Uterus (tissue), 4 donors: ENCODE results near the gene TFPI. TPM values are rescaled to one million over a fixed set of nuclear protein-coding genes. Genes with fewer than 3 reads are reported as not detected.

ENCODE experiments used
- DNase-seq, 2 donors: peaks; one replicate each; pipeline ENCODE4 v3.0.0-alpha.2; 2019 to 2020
- H3K27ac ChIP-seq, 2 donors: fragments of 200-600 bp; sonication (generic); 1 replicate in 1 of 2; 2 replicates in 1 of 2; pipeline ENCODE4 v1.5.1; 2016 to 2018
- H3K27me3 ChIP-seq, 2 donors: fragments of 200-600 bp; sonication (generic); one replicate each; pipeline ENCODE4 v1.5.1; 2018 to 2019; ENCODE audit warnings: control low read depth in 1 of 2
- H3K36me3 ChIP-seq, 2 donors: fragments of 200-600 bp; sonication (generic); one replicate each; pipeline ENCODE4 v1.5.1; 2019; ENCODE audit warnings: control low read depth in 1 of 2
- H3K4me1 ChIP-seq, 2 donors: fragments of 200-600 bp; sonication (generic); one replicate each; pipeline ENCODE4 v1.5.1; 2018 to 2019; ENCODE audit warnings: control low read depth in 1 of 2
- H3K4me3 ChIP-seq, 2 donors: fragments of 200-600 bp; sonication (generic); 1 replicate in 1 of 2; 2 replicates in 1 of 2; pipeline ENCODE4 v1.5.1; 2018 to 2019; ENCODE audit warnings: mild to moderate bottlenecking in 1 of 2
- H3K9me3 ChIP-seq, 2 donors: fragments of 200-600 bp; sonication (generic); one replicate each; pipeline ENCODE4 v1.5.1; 2019; ENCODE audit warnings: control low read depth in 1 of 2
- CTCF ChIP-seq, 4 experiments: fragments of 200-600 bp in 2 of 4; fragments of 450-650 bp in 2 of 4; sonication (generic) in 2 of 4; IDR thresholded peaks; one replicate each; pipeline ENCODE4 v1.5.1; 2016 to 2019; ENCODE audit warnings: antibody characterized with exemption in 4 of 4, mild to moderate bottlenecking in 2 of 4, moderate library complexity in 1 of 4
- POLR2A ChIP-seq, 2 donors: fragments of 450-650 bp; IDR thresholded peaks; one replicate each; pipeline ENCODE4 v1.6.1; 2016; ENCODE audit warnings: antibody characterized with exemption in 2 of 2, mild to moderate bottlenecking in 1 of 2, moderate library complexity in 1 of 2
- intact Hi-C: fragments of 100-400 bp; cut with DNase I; formaldehyde crosslinking; loops from one replicate; pipeline ENCODE4 v1.15.1; 2023; ENCODE audit warnings: low total_unique reads
- total RNA-seq, 4 donors: library from RNA; depleted of rRNA in 3 of 4; stranded (reverse); fragments of >200 nt in 3 of 4; gene quantifications; one replicate each; pipeline versions ENCODE4 v1.1.0 to v1.2.4, GENCODE V29; 2014 to 2023
- donor health status: DM: yes; HTN: yes; CAD: no.

The TFPI gene
- total RNA-seq, 4 donors from 2014 or later = 88.5 to 135 (median 99.2) TPM

DNA sequence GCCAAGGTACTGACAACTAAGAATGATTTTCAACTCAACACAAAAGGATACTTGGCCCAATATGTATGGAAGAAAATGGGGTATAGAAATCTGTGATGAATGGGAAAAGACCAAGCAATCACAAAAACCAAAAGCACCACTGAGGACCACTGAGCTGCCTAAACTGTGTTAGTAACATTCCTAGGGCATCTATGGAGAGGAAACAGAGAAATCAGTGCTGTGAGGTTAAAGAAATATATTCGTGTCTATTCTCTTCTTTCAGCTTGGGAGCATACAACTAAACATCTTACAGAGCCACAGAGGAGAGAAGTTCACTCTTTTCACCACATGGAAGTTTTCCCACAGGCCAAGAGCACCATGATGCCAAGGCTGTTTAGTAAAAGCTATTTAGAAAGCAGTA is 58.9 kb downstream of the TFPI start:
- intact Hi-C loops = no loop called here
- TF ChIP-seq CTCF (IDR thresholded peaks at IDR 0.05) (no peak), POLR2A (IDR thresholded peaks at IDR 0.05) (no peak)

GRCh38 chr2:187493877-187494568 is 60.2 kb downstream of the TFPI start:
- no peaks in the 10 kb centered on the region for H3K27me3 ChIP-seq
- TF ChIP-seq CTCF (IDR thresholded peaks at IDR 0.05) (no peak), POLR2A (IDR thresholded peaks at IDR 0.05) (no peak)
- no peak overlapping the region for H3K27ac ChIP-seq
- DNase-seq = no peak
- no peaks in the 10 kb centered on the region for H3K36me3 ChIP-seq
- no peak overlapping the region for H3K4me3 ChIP-seq
- H3K9me3 ChIP-seq = no peaks in the 10 kb centered on the region
- H3K4me1 ChIP-seq = no peaks in the 10 kb centered on the region
- intact Hi-C loops = no loop called here

More for the DNA sequence above, 58.9 kb downstream of the TFPI start:
- Histone ChIP-seq H3K9me3 (no peaks in the 10 kb centered on the region), H3K4me3 (no peak overlapping the region), H3K27ac (no peak overlapping the region), H3K36me3 (no peaks in the 10 kb centered on the region), H3K27me3 (no peaks in the 10 kb centered on the region), H3K4me1 (no peaks in the 10 kb centered on the region)
- DNase-seq = no peak

GRCh38 chr2:187493180-187493579 is 61.1 kb downstream of the TFPI start:
- DNase-seq = no peak
- H3K9me3 ChIP-seq = no peaks in the 10 kb centered on the region
- no peak overlapping the region for H3K4me3 ChIP-seq
- H3K27ac ChIP-seq = no peak overlapping the region
- H3K27me3 ChIP-seq = no peaks in the 10 kb centered on the region
- intact Hi-C loops = no loop called here
- TF ChIP-seq POLR2A (IDR thresholded peaks at IDR 0.05) (no peak), CTCF (IDR thresholded peaks at IDR 0.05) (no peak)
- H3K4me1 ChIP-seq = no peaks in the 10 kb centered on the region
- no peaks in the 10 kb centered on the region for H3K36me3 ChIP-seq

DNA sequence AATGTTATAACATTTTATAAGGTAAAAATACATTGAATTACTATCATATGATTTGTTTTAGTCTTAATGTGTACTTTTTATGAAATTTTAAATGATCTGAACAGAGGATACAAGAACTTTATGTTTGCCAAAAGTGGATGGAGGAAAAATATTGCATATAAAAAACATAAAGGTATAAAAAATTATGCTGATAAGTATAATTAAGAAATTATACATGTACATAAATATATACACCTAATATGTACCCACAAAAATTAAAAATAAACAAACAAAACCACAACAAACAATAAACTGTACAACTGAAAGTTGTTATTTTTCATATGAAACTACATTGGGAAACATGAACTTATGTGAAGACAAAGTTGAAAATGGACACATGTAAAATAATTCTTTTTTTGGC is 68.0 kb downstream of the TFPI start:
- intact Hi-C loops = no loop called here
- Histone ChIP-seq H3K4me3 (no peak overlapping the region), H3K4me1 (no peaks in the 10 kb centered on the region), H3K27me3 (no peaks in the 10 kb centered on the region), H3K9me3 (no peaks in the 10 kb centered on the region), H3K27ac (no peak overlapping the region), H3K36me3 (no peaks in the 10 kb centered on the region)
- no peak for DNase-seq
- TF ChIP-seq CTCF (IDR thresholded peaks at IDR 0.05) = no peak
- no peak for TF ChIP-seq POLR2A (IDR thresholded peaks at IDR 0.05)

- Histone ChIP-seq H3K4me3 (no peak overlapping the region), H3K36me3 (no peaks in the 10 kb centered on the region), H3K27ac (no peak overlapping the region), H3K27me3 (no peaks in the 10 kb centered on the region), H3K4me1 (no peaks in the 10 kb centered on the region), H3K9me3 (no peaks in the 10 kb centered on the region)
- DNase-seq = no peak
- intact Hi-C loops = no loop called here
- TF ChIP-seq CTCF (IDR thresholded peaks at IDR 0.05) = no peak
- no peak for TF ChIP-seq POLR2A (IDR thresholded peaks at IDR 0.05)
Measured at GRCh38 chr2:187485523-187485922, 68.7 kb downstream of the TFPI start.
